Epithelial cell of esophagus (primary cell): ENCODE results near the gene ACP7.
"Not testable (repeated sequence)": the region's sequence is repeated elsewhere in the genome, so short reads cannot be mapped to it uniquely, and the experiment has no call there.

Experiments used
- DNase-seq: peaks from one replicate; pipeline ENCODE4 v3.0.0; 2010; ENCODE audit warnings: low read depth
- H3K4me3 ChIP-seq: 2 replicates; pipeline ENCODE4 v1.5.1; 2011; ENCODE audit warnings: mild to moderate bottlenecking, low read length, control low read depth
- CTCF ChIP-seq: IDR thresholded peaks from 2 replicates; pipeline ENCODE4 v1.5.1; 2011; ENCODE audit warnings: low read depth, mild to moderate bottlenecking, low read length, control low read depth, inconsistent platforms; ENCODE audit not compliant: insufficient read depth; ENCODE audit errors: missing control alignments

Gene ACP7

GRCh38 chr19:39139971-39140453 lies 55.8 kb downstream of the ACP7 start:
- no peak for DNase-seq
- TF ChIP-seq CTCF, result no peak
- H3K4me3 ChIP-seq, result no peak overlapping the region

DNA sequence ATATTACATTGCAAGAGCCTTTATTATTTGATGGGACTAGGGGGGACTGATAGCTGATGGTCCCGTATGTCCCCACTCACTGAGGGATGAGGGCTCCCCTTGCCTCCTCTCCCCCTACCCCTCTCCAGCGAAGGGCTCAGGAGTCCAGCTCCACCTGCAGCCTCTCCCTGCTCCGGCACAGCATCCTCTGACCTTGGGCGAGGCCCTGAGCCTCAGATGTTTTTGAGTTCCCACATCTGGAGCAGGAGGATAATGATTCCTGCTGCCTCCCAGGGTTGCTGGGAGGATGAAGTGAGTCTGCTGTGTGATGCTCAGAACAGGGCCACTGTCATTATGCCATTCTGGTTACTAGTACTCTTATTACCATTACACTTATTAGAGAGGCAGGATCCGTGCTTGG lies 56.4 kb downstream of the ACP7 start:
- TF ChIP-seq CTCF, result no peak
- DNase-seq, result no peak
- H3K4me3 ChIP-seq, result no peak overlapping the region

GRCh38 chr19:39141929-39142328 lies 57.8 kb downstream of the ACP7 start:
- no peak overlapping the region for H3K4me3 ChIP-seq
- no peak for DNase-seq
- no peak for TF ChIP-seq CTCF

- H3K4me3 ChIP-seq, result no peak overlapping the region
- TF ChIP-seq CTCF, result no peak
- no peak for DNase-seq
These were observed 58.5 kb downstream of the ACP7 start for GRCh38 chr19:39142630-39143029.

GRCh38 chr19:39143757-39144289 lies 59.7 kb downstream of the ACP7 start:
- not testable (repeated sequence) for DNase-seq, H3K4me3 ChIP-seq

DNA sequence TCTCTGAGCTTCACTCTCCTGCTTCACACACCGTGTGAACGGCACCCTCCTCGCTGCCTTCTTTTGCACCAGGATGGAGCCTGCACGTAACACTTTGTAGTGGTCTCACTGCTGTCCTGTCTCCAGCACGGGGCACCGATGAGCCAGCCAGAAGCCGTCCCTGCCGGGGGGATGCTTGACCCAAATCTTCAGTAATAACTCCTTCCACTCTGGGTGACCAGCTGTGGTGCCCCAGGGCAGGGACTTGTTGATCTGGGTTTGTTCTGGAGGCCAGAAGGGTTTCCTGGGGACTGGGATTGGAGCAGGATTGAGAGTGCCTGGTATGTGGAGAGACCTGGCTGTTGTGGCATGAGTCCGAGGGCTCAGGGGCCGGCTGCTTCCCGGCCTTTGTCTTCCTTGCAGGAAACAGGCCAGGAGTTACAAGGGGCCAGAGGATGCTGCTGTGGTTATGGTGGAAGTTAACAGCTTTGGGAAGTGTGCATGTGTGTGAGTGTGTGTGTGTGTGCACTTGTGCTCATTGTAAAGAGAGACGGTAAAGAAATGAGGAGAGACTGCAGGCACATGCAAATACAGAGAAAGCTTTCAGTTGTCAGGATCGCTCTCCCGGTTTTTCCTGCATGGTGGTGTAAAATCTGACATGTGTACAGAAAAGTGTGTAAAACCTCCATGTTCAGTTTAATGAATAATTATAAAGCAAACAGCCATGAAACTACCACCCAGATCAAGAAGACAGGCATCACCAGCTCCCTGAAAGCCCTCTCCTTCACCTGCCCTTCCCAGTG lies 60.3 kb downstream of the ACP7 start:
- DNase-seq, result no peak
- no peak overlapping the region for H3K4me3 ChIP-seq
- TF ChIP-seq CTCF, result no peak

DNA sequence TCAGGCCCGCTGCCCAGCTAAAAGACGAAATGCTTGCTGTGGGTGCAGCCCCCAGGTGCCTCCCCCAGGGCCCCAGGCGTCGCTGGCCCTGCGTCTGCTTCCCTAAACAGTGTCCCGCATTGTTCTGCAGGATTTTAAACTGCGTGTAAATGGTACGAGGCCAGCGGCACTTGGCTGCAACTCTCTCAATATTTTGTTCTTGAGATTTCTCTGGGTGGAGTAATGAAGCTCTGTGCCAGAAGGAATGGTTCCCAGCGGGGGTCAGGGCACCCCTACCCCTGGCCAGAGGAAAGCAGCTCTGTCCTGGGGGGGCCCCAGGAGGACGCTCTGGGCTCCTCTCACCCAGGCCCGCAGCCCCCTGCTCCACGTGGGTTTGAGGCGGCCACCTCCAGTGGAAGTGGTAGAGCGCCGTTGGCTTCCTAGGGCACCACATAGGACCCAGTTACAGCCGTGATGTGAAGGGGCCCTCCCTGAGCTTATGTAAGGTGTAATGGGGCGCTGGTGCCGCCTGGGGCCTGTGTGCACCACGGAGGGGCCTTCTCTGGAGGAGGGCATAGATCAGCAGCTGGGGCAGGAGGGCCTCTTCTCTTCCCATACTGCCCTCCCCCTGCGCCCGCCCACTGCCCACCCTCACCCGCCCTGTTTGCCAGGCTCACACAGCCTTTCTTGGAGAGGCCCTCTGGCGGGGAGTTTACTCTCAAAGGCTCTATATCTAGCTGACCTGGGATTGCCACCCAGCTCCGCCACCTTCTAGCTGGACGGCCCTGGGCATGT lies 61.2 kb downstream of the ACP7 start:
- TF ChIP-seq CTCF, result no peak
- no peak for DNase-seq
- H3K4me3 ChIP-seq, result no peak overlapping the region
